CD4-positive, CD25-positive, alpha-beta regulatory T cell (primary cell): ENCODE measurements around the gene TMEM81. TPM values are rescaled to one million over a fixed set of nuclear protein-coding genes. Genes with fewer than 3 reads are reported as not detected.
A peak's percentile ranks its signal among the peaks of the same experiment; 100 is the strongest.

Source experiments
- ATAC-seq, 2 donors: fragments of 150-1000 bp; cut with Tn5 transposase; one replicate each; pipeline ENCODE4 v1.10.0; 2021; ENCODE audit warnings: low read depth in 2 of 2, moderate number of reproducible peaks in 2 of 2, moderate library complexity in 1 of 2
- DNase-seq, 3 donors: peaks; one replicate each; pipeline versions ENCODE4 v3.0.0 to v3.0.0-alpha.2; 2012 to 2022; ENCODE audit warnings: mixed read lengths in 1 of 3
- H3K27ac ChIP-seq: one replicate; pipeline ENCODE4 v1.7.0; 2013; ENCODE audit warnings: mild to moderate bottlenecking, low read length; ENCODE audit not compliant: insufficient read depth, poor library complexity, severe bottlenecking
- H3K27me3 ChIP-seq: one replicate; pipeline ENCODE4 v1.7.0; 2013; ENCODE audit warnings: low read length; ENCODE audit not compliant: control insufficient read depth, insufficient read depth
- H3K36me3 ChIP-seq: one replicate; pipeline ENCODE4 v1.7.0; 2013; ENCODE audit warnings: mild to moderate bottlenecking, low read length, moderate library complexity; ENCODE audit not compliant: control insufficient read depth, insufficient read depth
- H3K4me1 ChIP-seq: 2 replicates; pipeline ENCODE4 v1.7.0; 2013; ENCODE audit warnings: mild to moderate bottlenecking, low read length; ENCODE audit not compliant: insufficient read depth, control insufficient read depth, poor library complexity, severe bottlenecking
- H3K4me3 ChIP-seq: one replicate; pipeline ENCODE4 v1.7.0; 2013; ENCODE audit warnings: low read depth, mild to moderate bottlenecking, low read length, moderate library complexity
- H3K9me3 ChIP-seq, 2 experiments: 1 replicate in 1 of 2; 2 replicates in 1 of 2; pipeline ENCODE4 v1.7.0; 2013; ENCODE audit warnings: low read length in 2 of 2, mild to moderate bottlenecking in 1 of 2, moderate library complexity in 1 of 2; ENCODE audit not compliant: control insufficient read depth in 2 of 2
- H3K27ac Mint-ChIP-seq, 3 donors: one replicate each; pipeline ENCODE4 v1.8.0; 2020 to 2022; ENCODE audit warnings: mild to moderate bottlenecking in 3 of 3, mixed read lengths in 3 of 3, moderate library complexity in 2 of 3
- H3K27me3 Mint-ChIP-seq: one replicate; pipeline ENCODE4 v1.8.0; 2022; ENCODE audit warnings: mild to moderate bottlenecking, mixed read lengths
- H3K36me3 Mint-ChIP-seq: one replicate; pipeline ENCODE4 v1.8.0; 2020; ENCODE audit warnings: mixed read lengths
- H3K4me1 Mint-ChIP-seq, 4 donors: one replicate each; pipeline ENCODE4 v1.8.0; 2020 to 2022; ENCODE audit warnings: mixed read lengths in 4 of 4, mild to moderate bottlenecking in 1 of 4
- H3K4me3 Mint-ChIP-seq, 4 donors: one replicate each; pipeline ENCODE4 v1.8.0; 2020 to 2022; ENCODE audit warnings: mild to moderate bottlenecking in 4 of 4, mixed read lengths in 4 of 4, moderate library complexity in 3 of 4
- H3K9me3 Mint-ChIP-seq, 7 donors: one replicate each; pipeline ENCODE4 v1.8.0; 2020 to 2022; ENCODE audit warnings: mixed read lengths in 7 of 7, mild to moderate bottlenecking in 3 of 7, moderate library complexity in 2 of 7
- polyA plus RNA-seq, 4 donors: library from polyadenylated mRNA; unstranded; fragments of 300-500 nt; fragmentation: Illumina TruSeq; gene quantifications; one replicate each; pipeline ENCODE4 v1.2.3, GENCODE V29; 2021
- total RNA-seq: library from RNA; stranded (reverse); gene quantifications from one replicate; pipeline ENCODE4 v1.2.3, GENCODE V29; 2022

The TMEM81 gene, protein sequence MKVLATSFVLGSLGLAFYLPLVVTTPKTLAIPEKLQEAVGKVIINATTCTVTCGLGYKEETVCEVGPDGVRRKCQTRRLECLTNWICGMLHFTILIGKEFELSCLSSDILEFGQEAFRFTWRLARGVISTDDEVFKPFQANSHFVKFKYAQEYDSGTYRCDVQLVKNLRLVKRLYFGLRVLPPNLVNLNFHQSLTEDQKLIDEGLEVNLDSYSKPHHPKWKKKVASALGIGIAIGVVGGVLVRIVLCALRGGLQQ
- total RNA-seq (3.4 TPM), polyA plus RNA-seq (1 to 10 TPM in 1 of 4 donors, under 1 TPM in 3; 0.54 to 1.1 (median 0.57) TPM)

DNA sequence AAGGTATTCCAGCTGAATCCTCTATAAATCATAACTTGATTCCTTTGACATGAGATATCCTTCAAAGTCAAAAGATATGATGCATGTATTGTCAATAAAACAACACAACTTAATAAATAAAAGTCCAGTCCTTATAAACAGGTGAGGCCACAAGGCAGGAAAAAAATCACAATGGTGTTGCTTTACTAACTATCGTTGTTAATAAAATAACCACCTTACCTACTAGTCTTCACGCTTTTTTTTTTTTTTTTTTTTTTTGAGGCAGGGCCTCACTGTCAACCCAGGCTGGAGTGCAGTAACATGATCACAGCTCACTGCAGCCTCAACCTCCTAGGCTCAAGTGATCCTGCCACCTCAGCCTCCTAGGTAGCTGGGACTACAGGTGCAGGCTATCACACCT is at the start of gene TMEM81:
Gene TMEM81 (minus strand): TSS at position 101 of the 400 bp plus-strand sequence. CDS start 140 bp downstream, outside the sequence.
- H3K9me3 Mint-ChIP-seq: no peaks in the 10 kb centered on the region
- no peak for ATAC-seq
- H3K4me3 Mint-ChIP-seq: no peak within 1 kb of the TSS
- Histone ChIP-seq H3K27ac (no peak within 1 kb of the TSS), H3K4me3 (no peak within 1 kb of the TSS), H3K36me3 (peaks cover 49% of the 10 kb centered on the region), H3K9me3 (no peaks in the 10 kb centered on the region), H3K27me3 (no peaks in the 10 kb centered on the region), H3K4me1 (no peaks in the 10 kb centered on the region)
- no peak for DNase-seq
- no peaks in the 10 kb centered on the region for H3K27me3 Mint-ChIP-seq
- H3K36me3 Mint-ChIP-seq: peaks cover 32% of the 10 kb centered on the region
- peak within 1 kb of the TSS in 2 of 3 donors; percentile 23 to 60 for H3K27ac Mint-ChIP-seq
- H3K4me1 Mint-ChIP-seq: no peaks in the 10 kb centered on the region

DNA sequence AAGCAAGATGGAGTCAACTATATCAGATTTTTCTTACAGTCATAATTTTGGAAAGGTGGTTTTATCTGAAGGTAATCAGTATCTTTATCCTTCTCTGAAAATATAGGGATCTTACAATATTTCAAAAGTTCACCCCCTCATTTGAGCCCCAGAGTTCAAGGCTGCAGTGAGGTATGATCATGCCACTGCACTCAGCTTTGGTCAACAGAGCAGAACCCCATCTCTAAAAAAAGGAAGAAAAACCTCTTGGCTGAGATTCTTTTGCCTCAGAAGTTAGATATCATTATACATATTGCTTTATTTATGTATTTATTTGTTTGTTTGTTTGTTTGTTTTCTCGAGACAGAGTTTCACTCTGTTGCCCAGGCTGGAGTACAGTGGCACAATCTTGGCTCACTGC is 49.0 kb upstream of the TMEM81 start:
- no peaks in the 10 kb centered on the region for H3K4me1 ChIP-seq
- Mint-ChIP-seq H3K27ac (no peak overlapping the region), H3K4me3 (no peak overlapping the region), H3K9me3 (no peaks in the 10 kb centered on the region), H3K36me3 (no peaks in the 10 kb centered on the region), H3K27me3 (no peaks in the 10 kb centered on the region), H3K4me1 (no peaks in the 10 kb centered on the region)
- H3K36me3 ChIP-seq: no peaks in the 10 kb centered on the region
- ATAC-seq (no peak), DNase-seq (no peak)
- no peak overlapping the region for H3K27ac ChIP-seq
- no peaks in the 10 kb centered on the region for H3K9me3 ChIP-seq
- no peaks in the 10 kb centered on the region for H3K27me3 ChIP-seq
- H3K4me3 ChIP-seq: no peak overlapping the region

DNA sequence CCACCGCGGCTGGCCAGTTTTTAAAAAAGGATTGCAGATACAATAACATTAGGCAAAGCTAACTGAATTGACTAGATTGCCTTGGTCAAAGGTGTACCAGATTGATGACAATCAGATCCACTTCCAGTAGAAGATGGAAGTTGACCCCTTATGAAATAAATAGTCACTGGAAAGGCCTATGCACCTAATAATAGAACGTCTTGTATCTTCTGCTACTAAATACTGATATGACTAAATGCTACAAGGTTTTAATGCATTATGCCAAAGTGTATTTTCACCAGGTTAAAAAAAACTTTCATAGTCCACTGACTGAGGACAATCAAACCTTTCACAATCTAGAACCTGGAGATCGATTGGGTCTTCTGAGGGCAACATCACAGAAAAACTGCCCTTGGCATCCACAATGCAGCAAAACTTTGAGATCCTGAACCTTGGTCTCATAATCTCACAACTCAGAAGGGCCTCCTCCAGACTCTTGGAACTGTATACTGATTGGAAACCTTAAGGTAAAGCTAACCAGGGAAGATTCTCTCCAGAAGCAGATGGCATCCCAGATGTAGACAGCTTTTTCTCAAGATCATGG is 45.3 kb upstream of the TMEM81 start:
- Mint-ChIP-seq H3K4me3 (no peak overlapping the region), H3K4me1 (no peaks in the 10 kb centered on the region), H3K36me3 (no peaks in the 10 kb centered on the region), H3K9me3 (no peaks in the 10 kb centered on the region), H3K27ac (no peak overlapping the region), H3K27me3 (no peaks in the 10 kb centered on the region)
- Histone ChIP-seq H3K4me3 (no peak overlapping the region), H3K27me3 (no peaks in the 10 kb centered on the region), H3K36me3 (no peaks in the 10 kb centered on the region), H3K9me3 (no peaks in the 10 kb centered on the region), H3K27ac (no peak overlapping the region), H3K4me1 (no peaks in the 10 kb centered on the region)
- ATAC-seq: no peak
- DNase-seq: no peak

DNA sequence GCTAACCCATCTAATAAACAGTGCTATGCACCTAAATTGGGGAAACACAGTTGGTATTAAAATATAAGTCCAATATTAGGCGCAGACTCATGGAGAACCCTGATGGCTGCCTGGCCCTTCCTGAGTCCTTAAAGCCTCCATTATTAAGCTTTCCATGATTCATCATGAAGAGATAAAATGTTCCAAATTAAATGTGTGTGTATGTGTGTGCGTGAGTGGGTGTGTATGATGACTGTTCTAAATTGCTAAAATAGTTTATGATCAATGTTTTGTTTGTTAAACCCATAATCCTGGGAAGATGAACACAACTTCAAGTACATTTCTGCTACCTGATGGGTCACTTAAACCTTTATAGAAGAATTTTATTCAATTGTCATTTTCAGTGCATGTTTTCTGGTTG is 43.8 kb upstream of the TMEM81 start:
- Mint-ChIP-seq H3K36me3 (no peaks in the 10 kb centered on the region), H3K4me1 (peaks cover 0 to 7% (median 3%) of the 10 kb centered on the region in 4 donors), H3K9me3 (no peaks in the 10 kb centered on the region), H3K4me3 (no peak overlapping the region), H3K27me3 (no peaks in the 10 kb centered on the region), H3K27ac (no peak overlapping the region)
- Histone ChIP-seq H3K4me1 (peaks cover 1% of the 10 kb centered on the region), H3K27me3 (no peaks in the 10 kb centered on the region), H3K27ac (no peak overlapping the region), H3K4me3 (no peak overlapping the region), H3K36me3 (no peaks in the 10 kb centered on the region), H3K9me3 (no peaks in the 10 kb centered on the region)
- no peak for DNase-seq
- ATAC-seq: no peak

DNA sequence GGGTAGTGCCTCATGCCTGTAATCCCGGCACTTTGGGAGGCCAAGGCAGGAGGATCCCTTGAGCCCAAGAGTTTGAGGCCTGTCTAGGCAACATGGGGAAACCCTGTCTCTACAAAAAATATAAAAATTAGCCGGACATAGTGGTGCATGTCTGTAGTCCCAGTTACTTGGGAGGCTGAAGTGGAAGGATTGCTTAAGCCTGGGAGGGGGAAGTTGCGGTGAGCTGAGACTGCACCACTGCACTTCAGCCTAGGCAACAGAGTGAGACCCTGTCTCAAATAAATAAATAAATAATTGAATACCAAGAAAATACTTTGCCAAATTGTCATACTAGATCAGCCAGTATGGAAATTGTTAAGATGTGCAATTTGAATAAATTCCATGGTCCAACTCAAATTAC is 43.4 kb upstream of the TMEM81 start:
- no peaks in the 10 kb centered on the region for H3K36me3 Mint-ChIP-seq
- Histone ChIP-seq H3K27ac (no peak overlapping the region), H3K27me3 (no peaks in the 10 kb centered on the region), H3K9me3 (no peaks in the 10 kb centered on the region), H3K36me3 (no peaks in the 10 kb centered on the region), H3K4me1 (peaks cover 5% of the 10 kb centered on the region), H3K4me3 (no peak overlapping the region)
- no peaks in the 10 kb centered on the region for H3K9me3 Mint-ChIP-seq
- H3K27ac Mint-ChIP-seq: no peak overlapping the region
- H3K4me1 Mint-ChIP-seq: peaks cover 0 to 11% (median 5%) of the 10 kb centered on the region in 4 donors
- ATAC-seq (no peak), DNase-seq (no peak)
- H3K27me3 Mint-ChIP-seq: no peaks in the 10 kb centered on the region
- H3K4me3 Mint-ChIP-seq: no peak overlapping the region

DNA sequence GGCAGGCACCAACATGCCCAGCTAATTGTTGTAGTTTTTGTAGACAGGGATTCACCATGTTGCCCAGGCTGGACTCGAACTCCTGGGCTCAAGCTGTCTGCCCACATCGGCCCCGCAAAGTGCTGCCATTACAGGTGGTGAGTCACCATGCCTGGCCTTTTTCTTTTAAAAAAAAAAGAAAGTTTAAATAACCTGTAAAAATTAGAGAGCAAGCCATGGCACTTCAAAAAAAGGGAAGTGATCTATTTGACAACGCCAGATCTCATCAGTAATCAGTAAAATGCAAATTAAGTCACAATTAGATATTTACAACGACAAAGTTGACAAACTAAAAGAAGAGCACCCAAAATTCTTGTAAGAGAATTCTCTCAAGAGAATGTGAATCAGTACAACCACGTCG is 40.5 kb upstream of the TMEM81 start:
- no peaks in the 10 kb centered on the region for H3K27me3 ChIP-seq
- no peak for DNase-seq
- ATAC-seq: no peak
- H3K4me1 ChIP-seq: peaks cover 26% of the 10 kb centered on the region
- H3K36me3 Mint-ChIP-seq: peaks cover 4% of the 10 kb centered on the region
- H3K4me3 Mint-ChIP-seq: peak overlapping the region in 1 of 4 donors; percentile 81
- H3K36me3 ChIP-seq: no peaks in the 10 kb centered on the region
- no peaks in the 10 kb centered on the region for H3K9me3 ChIP-seq
- no peaks in the 10 kb centered on the region for H3K27me3 Mint-ChIP-seq
- H3K27ac Mint-ChIP-seq: no peak overlapping the region
- peaks cover 13 to 41% (median 27%) of the 10 kb centered on the region in 4 donors for H3K4me1 Mint-ChIP-seq
- H3K9me3 Mint-ChIP-seq: no peaks in the 10 kb centered on the region
- no peak overlapping the region for H3K4me3 ChIP-seq
- H3K27ac ChIP-seq: no peak overlapping the region

DNA sequence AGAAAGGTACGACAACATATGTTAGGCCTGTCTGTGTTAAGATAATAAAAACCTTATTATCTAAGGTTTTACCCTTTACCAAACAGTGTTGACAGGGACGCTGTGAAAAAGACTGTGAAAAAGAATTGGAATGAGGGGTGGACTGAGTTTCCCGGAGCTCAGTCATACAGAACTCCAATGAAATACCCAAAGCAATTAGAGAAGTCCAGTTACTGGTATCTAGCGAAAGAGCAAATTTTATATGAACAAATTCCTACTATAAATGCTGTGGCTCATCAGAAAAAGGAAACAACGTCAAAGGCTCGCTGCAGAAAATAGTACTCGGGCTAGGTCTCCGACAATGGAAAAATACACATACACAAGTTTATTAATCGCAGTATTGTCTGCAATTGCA is 38.2 kb upstream of the TMEM81 start:
- H3K4me3 ChIP-seq: peak overlapping the region; percentile 98
- Mint-ChIP-seq H3K27me3 (no peaks in the 10 kb centered on the region), H3K36me3 (peaks cover 12% of the 10 kb centered on the region), H3K27ac (peak overlapping the region; percentile 98 to 100 (median 100)), H3K4me3 (peak overlapping the region; percentile 94 to 99 (median 96)), H3K4me1 (peaks cover 21 to 59% (median 41%) of the 10 kb centered on the region in 4 donors), H3K9me3 (no peaks in the 10 kb centered on the region)
- DNase-seq: no peak
- peaks cover 6% of the 10 kb centered on the region for H3K36me3 ChIP-seq
- ATAC-seq: no peak
- H3K27ac ChIP-seq: peak overlapping the region; percentile 95
- H3K9me3 ChIP-seq: no peaks in the 10 kb centered on the region
- no peaks in the 10 kb centered on the region for H3K27me3 ChIP-seq
- H3K4me1 ChIP-seq: peaks cover 30% of the 10 kb centered on the region
